ENCODE measurements around the gene GATA5.

GATA5 gene

DNA sequence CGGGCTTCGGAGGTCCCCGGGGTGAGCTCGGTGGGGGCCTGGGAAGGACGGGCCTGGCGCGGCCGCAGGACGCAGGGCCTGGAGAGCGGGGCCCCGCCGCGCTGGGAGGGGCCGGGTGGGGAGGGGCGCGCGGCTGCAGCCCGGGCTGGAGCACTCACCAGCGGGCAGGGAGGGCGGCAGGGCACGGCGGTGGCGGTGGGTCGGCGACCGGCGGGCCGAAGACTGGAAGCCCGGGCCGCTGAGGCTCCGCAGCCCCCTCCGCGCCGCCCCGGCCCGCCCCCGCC, at the start of gene GATA5:
TSS of gene GATA5 (minus strand) at position 224 of the 284 bp plus-strand sequence. CDS start 474 bp downstream, outside the sequence.
- no peak for DNase-seq

DNA sequence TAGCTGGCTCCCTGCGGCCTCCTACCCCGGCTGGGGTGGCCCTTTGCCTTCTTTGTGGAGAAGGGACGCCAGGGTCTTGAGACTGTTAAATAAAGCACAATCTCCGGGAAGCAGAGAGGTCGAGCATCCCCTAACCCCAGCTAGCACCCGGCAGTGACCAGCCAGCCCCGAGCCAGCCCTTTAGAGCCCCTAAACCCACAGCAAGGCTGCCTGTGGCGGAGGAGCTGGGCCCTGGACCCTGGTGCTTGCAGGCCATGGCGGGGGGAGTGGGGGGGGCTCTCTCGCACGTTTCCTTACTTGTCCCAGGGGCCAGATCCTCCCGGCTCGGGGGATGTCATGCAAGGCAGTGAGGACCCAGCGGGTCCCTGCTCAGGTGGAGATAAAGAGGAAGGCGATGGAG, 49.2 kb upstream of the GATA5 start:
- DNase-seq: no peak

- DNase-seq: no peak
Measured at GRCh38 chr20:62524505-62524911, 48.7 kb upstream of the GATA5 start.

- DNase-seq: no peak
Measured at GRCh38 chr20:62523473-62524203, 47.8 kb upstream of the GATA5 start.

- no peak for DNase-seq
Measured at GRCh38 chr20:62522748-62523396, 47.1 kb upstream of the GATA5 start.

- no peak for DNase-seq
Measured at GRCh38 chr20:62519826-62520225, 44.0 kb upstream of the GATA5 start.

- no peak for DNase-seq
Measured at GRCh38 chr20:62518911-62519310, 43.1 kb upstream of the GATA5 start.

GRCh38 chr20:62517901-62518610, 42.3 kb upstream of the GATA5 start:
- DNase-seq: no peak

GRCh38 chr20:62517168-62517567, 41.4 kb upstream of the GATA5 start:
- no peak for DNase-seq

- DNase-seq: no peak
Measured at GRCh38 chr20:62516338-62516737, 40.5 kb upstream of the GATA5 start.

DNA sequence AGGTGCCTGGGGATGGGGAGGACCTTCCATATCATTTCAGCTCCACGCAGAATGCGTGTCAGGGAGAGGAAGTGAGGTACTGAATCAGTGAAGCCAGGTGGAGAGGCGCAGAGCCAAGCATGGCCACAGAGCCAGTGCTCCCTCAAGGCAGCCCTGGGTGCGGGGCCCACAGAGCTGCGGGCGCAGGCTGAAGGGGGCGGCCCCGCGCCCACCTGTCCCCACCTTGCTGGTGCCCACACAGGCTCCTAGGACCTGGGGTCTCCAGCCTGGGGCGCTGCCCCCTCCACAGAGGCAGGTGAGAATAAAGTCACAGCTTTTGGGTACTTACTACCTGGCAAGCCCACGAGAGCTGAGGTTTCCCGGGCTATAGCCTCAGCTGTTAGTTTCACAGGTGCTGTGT, 40.0 kb upstream of the GATA5 start:
- DNase-seq: no peak

- no peak for DNase-seq
Measured at GRCh38 chr20:62515280-62515679, 39.5 kb upstream of the GATA5 start.

- DNase-seq: no peak
Measured at GRCh38 chr20:62513991-62514390, 38.2 kb upstream of the GATA5 start.

DNA sequence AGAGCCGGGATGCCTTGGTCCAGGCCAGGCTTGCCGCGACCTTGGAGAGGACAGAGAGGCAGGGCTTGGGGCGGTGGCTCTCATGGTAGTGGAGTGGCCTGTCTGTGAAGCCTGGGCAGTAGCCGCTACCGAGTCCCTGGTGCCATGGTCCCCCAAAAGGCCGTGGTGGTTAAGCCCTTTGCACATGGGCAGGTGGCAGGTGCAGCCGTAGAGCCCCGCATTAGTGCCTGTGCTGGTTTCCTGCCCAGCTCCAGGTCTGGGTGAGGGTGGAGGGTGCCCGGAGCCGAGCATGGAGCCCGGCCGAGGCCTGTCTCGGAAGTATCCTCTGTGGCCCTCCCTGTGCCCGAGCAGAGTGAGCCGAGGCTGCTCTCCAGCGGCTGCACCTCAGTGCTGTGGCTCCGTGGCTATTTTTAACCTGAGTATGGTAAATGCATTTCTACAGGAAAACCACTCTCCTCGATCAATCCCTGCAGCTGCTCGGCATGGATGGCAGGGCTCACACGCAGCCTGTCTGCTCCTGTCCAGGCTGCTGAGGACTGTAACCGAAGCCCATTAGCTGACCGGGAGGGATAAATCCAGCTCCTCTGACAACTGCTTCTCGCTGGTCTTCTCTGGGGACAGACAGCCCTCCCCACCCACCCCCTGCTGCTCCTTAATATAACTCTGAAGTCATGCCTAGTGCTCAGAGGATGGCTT, 36.3 kb upstream of the GATA5 start:
- DNase-seq: no peak

- DNase-seq: no peak
Measured at GRCh38 chr20:62511300-62511914, 35.6 kb upstream of the GATA5 start.

DNA sequence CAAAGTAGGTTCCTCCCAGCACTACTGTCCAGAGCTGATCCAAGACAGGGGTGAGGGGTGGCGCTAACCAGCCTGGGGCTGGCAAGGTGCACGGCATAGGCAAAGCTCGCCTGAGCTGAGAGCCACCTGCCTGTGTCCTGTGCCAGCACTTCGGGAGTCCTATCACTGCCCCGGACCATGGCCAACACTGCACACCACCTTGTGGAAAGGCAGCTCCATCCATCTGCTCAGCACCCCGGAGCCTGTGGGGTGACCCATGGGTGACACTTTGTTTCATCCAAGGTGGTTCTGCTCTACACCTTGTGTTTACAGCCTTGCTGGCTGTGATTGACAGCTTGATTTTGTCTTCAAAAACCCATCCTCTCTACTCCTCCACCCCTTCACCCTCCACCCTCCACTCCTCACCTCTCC, 32.9 kb upstream of the GATA5 start:
- no peak for DNase-seq

DNA sequence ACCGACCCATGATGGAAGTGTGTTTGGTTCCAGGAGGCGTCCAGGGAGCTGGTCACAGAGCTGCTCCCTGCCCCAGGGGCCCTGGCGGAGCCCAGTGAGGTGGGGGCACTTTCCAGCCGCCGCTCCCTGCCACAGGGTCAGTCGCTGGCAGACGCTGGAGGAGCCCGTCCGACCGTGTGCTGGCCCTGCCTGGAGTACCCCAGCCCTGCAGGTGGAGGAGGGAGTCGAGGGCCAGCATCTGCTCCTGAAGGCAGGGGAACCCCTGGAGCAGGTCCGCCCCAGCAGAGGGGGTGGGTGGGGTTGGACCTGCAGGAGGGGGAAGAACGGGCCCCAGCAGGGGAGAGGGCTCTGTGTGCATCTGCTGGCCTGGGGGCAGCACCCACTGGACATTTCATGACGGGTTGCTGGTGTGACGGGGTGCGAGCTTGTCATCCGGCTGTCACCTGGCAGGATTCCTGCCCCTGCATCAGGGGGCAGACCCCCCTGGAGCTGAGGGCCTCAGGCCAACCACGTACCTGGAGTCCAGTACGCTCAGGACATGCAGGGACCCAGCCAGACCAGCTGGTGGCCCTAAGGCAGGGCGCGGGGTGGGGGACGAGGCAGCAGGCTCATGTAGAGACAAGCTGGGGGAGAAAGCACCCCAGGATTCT, 32.3 kb upstream of the GATA5 start:
- DNase-seq: no peak

DNA sequence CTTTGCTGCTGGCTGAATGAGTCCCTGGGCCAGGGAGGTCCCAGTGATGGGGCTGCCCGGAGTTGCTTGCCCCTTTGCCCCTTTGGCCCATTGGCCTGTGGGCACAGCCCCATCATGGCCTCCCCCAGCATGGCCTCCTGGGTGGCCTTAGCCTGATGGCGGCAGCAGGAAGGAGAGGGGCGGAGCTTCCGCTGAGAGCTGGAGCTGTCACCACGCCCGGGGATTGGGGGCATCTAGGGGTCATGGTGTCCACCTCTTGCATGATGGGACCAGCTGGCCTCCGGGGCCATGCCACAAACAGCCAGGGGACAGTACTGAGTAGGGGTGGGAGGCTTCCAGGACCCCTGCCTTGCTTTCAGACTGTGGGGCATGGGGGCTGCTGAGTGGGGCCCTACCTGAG, 31.5 kb upstream of the GATA5 start:
- no peak for DNase-seq

DNA sequence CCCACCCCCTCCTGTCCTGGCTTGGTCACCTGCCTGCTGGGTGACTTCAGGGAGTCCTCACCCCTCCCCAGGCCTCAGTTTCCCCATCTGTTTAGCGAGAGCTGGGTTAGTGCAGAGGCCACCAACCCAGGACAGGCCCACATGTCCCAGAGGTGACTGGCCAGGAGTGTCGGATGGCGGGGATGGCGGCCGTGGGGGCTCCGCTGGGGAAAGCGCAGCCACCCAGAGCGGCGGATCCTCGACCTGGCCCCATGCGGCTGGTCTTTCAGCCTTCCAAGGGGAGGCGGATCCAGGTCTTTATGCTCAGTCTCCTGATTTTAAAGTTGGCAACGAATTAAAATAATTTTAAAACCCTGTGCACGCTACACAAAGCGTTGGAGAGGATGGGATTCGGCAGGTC, 31.0 kb upstream of the GATA5 start:
- DNase-seq: no peak

- no peak for DNase-seq
Measured at GRCh38 chr20:62506087-62506486, 30.3 kb upstream of the GATA5 start.

DNA sequence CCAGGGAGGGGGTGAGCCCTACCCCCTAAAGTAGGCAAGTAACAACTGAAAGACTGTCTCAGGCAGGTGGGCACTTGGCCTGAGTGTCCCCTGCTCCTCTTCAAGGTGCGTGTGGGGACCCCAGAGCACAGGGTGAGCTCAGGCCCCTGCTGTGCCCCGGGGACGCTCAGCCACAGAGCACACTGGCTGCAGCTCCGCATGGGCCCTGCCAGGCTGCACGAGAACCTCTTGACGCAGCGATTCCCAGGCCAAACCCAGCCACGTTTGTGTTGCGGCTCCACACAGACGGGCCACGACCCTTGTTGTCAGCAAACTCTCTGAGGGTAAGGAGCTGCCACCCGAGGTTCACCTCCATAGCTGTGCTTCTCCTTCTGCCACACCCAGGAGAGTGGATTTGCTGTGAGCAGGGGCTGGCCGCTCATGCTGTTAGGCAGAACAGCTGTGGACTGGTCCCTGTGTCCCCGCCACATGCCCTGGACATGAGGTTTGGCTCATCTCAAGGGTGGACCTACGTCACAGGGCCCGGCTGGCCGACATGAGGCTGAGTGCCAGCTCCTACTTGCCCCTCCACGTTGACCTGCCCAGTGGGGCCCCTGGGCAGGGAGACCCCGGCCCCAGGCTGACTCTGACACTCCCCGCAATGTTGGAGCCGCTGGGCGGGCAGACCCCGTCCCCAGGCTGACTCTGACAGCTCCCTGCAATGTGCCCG, 29.7 kb upstream of the GATA5 start:
- DNase-seq: no peak

DNA sequence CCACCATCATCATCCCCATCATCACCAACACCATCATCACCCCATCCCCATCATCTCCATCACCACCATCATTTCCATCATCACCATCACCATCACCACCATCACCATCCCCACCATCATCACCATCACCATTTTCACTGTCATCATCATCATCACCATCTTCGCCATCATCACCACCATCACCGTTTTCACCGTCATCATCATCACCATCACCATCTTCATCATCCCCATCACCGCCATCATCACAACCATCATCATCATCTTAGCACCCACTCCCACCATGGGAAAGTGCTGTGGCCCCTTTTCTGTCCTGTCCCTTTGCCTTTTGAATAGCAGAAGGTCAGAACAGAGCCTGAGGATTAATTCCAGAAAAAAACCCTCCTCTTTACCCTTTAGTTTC, 28.5 kb upstream of the GATA5 start:
- DNase-seq: no peak

All from NCI-H774 (cell line).